Small intestine (tissue), 7 donors: ENCODE measurements around the gene LRRN3. TPM values are rescaled to one million over a fixed set of nuclear protein-coding genes. Genes with fewer than 3 reads are reported as not detected.

Experiments used
- DNase-seq, 2 donors: peaks; one replicate each; pipeline versions ENCODE4 v3.0.0 to v3.0.0-alpha.2; 2013
- FAIRE-seq: peaks from 2 replicates; lab custom pipeline; 2012; peaks lifted over from hg19 to GRCh38; lab: Jason Lieb, UNC
- H3K27ac ChIP-seq, 3 donors: one replicate each; pipeline ENCODE4 v1.5.1; 2013; ENCODE audit warnings: low read length in 2 of 3, mild to moderate bottlenecking in 2 of 3, control low read depth in 1 of 3, inconsistent platforms in 1 of 3, low read depth in 1 of 3, moderate library complexity in 1 of 3
- H3K27me3 ChIP-seq, 3 donors: one replicate each; pipeline ENCODE4 v1.6.1; 2013; ENCODE audit warnings: low read length in 3 of 3, inconsistent platforms in 1 of 3; ENCODE audit not compliant: control insufficient read depth in 3 of 3, insufficient read depth in 3 of 3
- H3K36me3 ChIP-seq, 3 donors: one replicate each; pipeline ENCODE4 v1.6.1; 2013; ENCODE audit warnings: low read length in 3 of 3, inconsistent platforms in 1 of 3, low read depth in 1 of 3, mild to moderate bottlenecking in 1 of 3, moderate library complexity in 1 of 3; ENCODE audit not compliant: control insufficient read depth in 3 of 3, insufficient read depth in 2 of 3
- H3K4me1 ChIP-seq, 3 donors: one replicate each; pipeline ENCODE4 v1.6.1; 2013; ENCODE audit warnings: low read length in 2 of 3, inconsistent platforms in 1 of 3, low read depth in 1 of 3, mild to moderate bottlenecking in 1 of 3, moderate library complexity in 1 of 3; ENCODE audit not compliant: control insufficient read depth in 3 of 3, insufficient read depth in 2 of 3
- H3K4me3 ChIP-seq, 3 donors: one replicate each; pipeline ENCODE4 v1.5.1; 2013; ENCODE audit warnings: low read length in 3 of 3, control low read depth in 1 of 3, inconsistent platforms in 1 of 3, low read depth in 1 of 3, mild to moderate bottlenecking in 1 of 3, moderate library complexity in 1 of 3
- H3K9me3 ChIP-seq, 2 donors: one replicate each; pipeline ENCODE4 v1.6.1; 2013; ENCODE audit warnings: low read depth in 1 of 2, low read length in 1 of 2; ENCODE audit not compliant: control insufficient read depth in 2 of 2, insufficient read depth in 1 of 2
- WGBS, 3 donors: extraction: QIAGEN DNeasy Blood & Tissue Kit; methylation state at CpG; one replicate each; pipeline ENCODE4 v1.1.7; 2013; 5-methylcytosine and 5-hydroxymethylcytosine counted together
- polyA plus RNA-seq, 4 donors: library from polyadenylated mRNA; stranded (reverse) in 3 of 4; unstranded in 1 of 4; fragments of 200-250 nt in 3 of 4; fragments of 120-200 nt in 1 of 4; gene quantifications; one replicate each; pipeline versions ENCODE4 v1.2.1 to v1.2.3, GENCODE V29; 2013
- donor health status: healthy with polysubstance abuse.
- donor health status: control.
- donor health status: control.
- donor health status: Bipolar disorder and iron deficiency.
- donor health status: healthy.

Gene LRRN3
- polyA plus RNA-seq, 4 donors, result 0.27 to 2.0 (median 0.72) TPM; not detected in 1

DNA sequence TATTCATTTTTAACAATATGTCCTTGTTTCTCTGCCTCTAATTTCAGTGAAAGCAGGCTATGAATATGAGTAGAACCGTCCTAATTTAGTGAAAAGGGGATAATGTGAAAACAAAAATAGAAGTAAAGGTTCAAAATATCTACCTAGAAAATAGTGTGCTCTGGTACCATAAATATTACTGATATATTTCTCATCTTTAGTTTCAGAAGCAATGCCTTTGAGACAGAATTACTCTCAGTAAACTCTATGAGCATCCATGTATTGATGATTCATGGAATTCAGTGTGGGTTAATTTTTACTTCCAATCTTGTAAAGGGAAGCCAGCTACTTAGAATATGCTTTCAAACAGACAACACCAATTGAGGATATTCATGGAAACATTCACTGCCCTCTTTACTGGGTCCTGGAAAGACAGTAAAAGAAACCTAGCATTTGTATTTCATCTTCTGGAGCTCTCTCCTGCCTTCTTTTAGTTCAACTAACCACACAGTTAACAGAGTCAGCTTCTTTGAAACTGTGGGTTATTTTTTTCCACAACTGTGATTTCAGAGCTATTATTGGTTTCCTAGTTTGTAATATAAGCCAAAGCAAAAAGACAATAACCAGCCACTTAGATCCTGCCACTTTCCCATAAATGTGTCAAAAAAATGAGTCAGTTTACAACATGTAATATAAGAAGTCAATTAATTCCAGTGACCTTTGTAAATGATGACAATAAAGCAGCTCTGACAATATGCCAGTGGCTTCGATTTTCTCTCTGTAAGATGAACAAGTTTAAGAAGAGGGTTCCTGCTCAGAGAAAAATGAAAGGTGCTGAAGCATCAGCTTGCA, 1.7 kb downstream of the LRRN3 start:
- peak overlapping the region in 1 of 3 donors; percentile 39 for H3K27ac ChIP-seq
- FAIRE-seq (no peak), DNase-seq (peak; percentile 44 to 61)
- no peaks in the 10 kb centered on the region for H3K9me3 ChIP-seq
- peaks cover 0 to 7% (median 1%) of the 10 kb centered on the region in 3 donors for H3K4me1 ChIP-seq
- 37 to 47% (median 46%) methylated on average over 2 of the region's 2 CpGs for WGBS, 3 donors
- H3K36me3 ChIP-seq, result no peaks in the 10 kb centered on the region
- peak overlapping the region in 1 of 3 donors; percentile 20 for H3K4me3 ChIP-seq
- H3K27me3 ChIP-seq, result no peaks in the 10 kb centered on the region

DNA sequence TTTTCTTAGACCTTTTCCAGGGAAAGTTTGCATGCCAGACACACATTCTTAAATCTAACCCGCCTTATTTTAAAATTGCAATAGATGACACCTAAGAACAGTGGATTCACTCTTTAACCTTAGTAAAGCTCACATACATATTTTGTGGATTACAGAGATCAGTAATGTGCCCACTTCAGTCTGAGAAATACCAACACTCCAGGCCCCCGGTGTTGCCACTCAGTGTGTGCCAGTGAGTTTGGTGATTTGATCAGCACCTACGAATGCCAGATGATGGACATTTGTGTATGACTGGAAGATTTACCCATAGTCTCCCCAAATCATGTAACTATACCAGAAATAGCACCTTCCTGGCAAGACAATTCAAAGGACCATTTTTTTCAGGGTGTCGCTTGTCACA, 2.6 kb downstream of the LRRN3 start:
- Histone ChIP-seq H3K36me3 (no peaks in the 10 kb centered on the region), H3K27me3 (no peaks in the 10 kb centered on the region), H3K27ac (no peak overlapping the region), H3K4me3 (no peak overlapping the region), H3K4me1 (peaks cover 0 to 7% (median 1%) of the 10 kb centered on the region in 3 donors), H3K9me3 (no peaks in the 10 kb centered on the region)
- DNase-seq (no peak), FAIRE-seq (no peak)
- 71 to 89% (median 84%) methylated on average over 4 of the region's 4 CpGs for WGBS, 3 donors

DNA sequence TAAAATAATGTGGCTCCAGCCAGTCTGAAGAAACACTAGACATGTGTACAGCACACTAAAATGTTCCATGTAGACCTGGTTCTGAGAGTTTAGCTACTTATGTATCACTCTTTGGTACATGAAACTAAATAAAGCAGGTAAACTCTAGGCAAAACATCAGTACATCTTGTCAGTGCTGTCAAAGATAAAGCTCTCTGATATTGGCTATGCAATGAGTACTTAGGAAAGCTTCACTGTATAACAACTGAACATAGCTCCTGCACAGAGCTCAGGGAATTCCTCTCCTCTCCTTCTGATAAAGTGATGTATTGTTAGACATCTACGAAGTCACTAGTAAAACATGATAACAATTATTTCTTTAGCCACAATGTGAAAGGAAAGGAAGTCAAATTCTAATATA, 3.5 kb downstream of the LRRN3 start:
- Histone ChIP-seq H3K4me3 (no peak overlapping the region), H3K27me3 (no peaks in the 10 kb centered on the region), H3K9me3 (no peaks in the 10 kb centered on the region), H3K4me1 (peaks cover 0 to 7% (median 1%) of the 10 kb centered on the region in 3 donors), H3K36me3 (no peaks in the 10 kb centered on the region), H3K27ac (no peak overlapping the region)
- DNase-seq (no peak), FAIRE-seq (no peak)
- WGBS, 3 donors, result 55 to 77% (median 65%) methylated on average over 1 of the region's 1 CpG

DNA sequence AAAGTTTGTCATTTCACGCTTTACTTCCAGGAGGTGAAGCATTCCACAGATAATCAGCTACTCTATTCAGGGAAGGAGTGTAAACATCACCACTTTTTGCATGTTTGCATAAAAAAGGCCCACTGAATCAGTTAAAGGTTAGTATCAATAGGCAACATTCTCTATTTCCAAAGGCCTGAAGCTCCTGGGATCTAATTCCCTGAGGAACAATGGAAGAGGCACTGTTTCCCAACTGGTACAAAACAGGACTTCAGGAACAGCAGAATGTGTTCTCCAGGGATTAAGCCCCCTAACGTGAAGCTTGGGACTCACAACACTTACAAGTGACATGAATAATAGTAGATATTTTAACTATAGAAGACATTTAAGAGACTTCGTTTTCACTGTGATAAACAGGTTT, 6.1 kb downstream of the LRRN3 start:
- Histone ChIP-seq H3K9me3 (no peaks in the 10 kb centered on the region), H3K27me3 (no peaks in the 10 kb centered on the region), H3K4me3 (no peak overlapping the region), H3K27ac (no peak overlapping the region), H3K36me3 (no peaks in the 10 kb centered on the region), H3K4me1 (peaks cover 0 to 7% (median 1%) of the 10 kb centered on the region in 3 donors)
- DNase-seq (no peak), FAIRE-seq (no peak)
- 88 to 89% (median 88%) methylated on average over 3 of the region's 3 CpGs for WGBS, 3 donors

DNA sequence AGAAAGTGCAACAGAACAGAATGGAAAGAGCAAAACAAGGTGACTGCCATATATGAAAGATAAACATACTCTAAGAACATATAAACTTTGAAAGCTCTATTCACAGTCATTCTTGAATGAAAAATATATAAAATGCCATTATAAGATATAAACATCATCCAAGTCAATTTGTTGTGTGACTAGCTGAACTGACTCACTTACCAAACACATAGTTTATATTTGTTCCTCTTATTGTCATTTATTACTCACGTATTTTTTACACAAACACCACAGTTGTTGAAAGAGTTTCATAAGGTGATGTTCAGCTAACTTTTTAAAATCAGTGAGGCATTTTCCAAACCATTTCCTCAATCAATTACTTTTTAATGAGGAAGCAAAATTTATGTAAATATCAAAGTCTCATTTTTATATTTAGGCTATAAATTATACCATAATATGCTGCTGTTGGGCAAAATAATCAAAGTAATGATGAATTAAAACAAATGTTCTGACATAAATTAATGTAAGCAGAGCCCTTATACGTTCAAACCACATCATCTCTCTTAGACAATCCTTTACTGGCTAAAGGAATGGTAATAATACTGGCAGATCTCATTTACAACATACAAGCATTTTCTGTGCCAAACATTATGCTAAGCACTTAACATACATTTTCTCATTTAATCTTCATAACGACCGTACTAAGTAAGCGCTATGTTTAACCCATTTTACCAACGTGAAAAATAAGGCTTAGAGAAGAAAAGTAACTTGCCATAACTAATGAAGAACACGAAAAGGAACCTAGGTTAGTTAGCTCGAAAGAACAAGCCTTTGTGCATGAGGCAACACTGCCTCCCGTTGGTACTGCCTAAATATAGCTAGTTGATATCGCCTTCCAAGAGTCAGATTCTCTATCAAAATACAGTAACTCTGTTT, 7.3 kb downstream of the LRRN3 start:
- no peak for FAIRE-seq
- Histone ChIP-seq H3K27ac (no peak overlapping the region), H3K9me3 (no peaks in the 10 kb centered on the region), H3K27me3 (no peaks in the 10 kb centered on the region), H3K4me3 (no peak overlapping the region), H3K4me1 (no peaks in the 10 kb centered on the region), H3K36me3 (no peaks in the 10 kb centered on the region)
- DNase-seq, result peak; percentile 51 to 52
- 34 to 41% (median 36%) methylated on average over 10 of the region's 10 CpGs for WGBS, 3 donors

DNA sequence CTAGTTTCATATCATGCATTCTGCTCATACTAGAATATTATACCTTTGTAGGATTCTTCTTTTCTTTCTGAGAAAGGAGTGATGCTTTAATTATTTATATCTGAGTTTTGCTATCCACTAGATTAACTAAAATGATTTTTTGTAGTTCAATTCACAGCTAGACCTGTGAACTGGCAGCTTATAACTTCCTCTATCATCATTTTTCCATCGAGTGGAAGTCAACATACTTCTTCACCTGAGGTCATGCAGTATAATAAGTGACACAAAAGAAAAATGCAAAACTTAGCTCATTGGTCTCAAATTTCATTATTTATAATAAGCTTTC, 8.0 kb downstream of the LRRN3 start:
- no peaks in the 10 kb centered on the region for H3K27me3 ChIP-seq
- FAIRE-seq, result no peak
- WGBS, 3 donors, result 22 to 31% (median 24%) methylated on average over 1 of the region's 1 CpG
- no peaks in the 10 kb centered on the region for H3K9me3 ChIP-seq
- no peak overlapping the region for H3K4me3 ChIP-seq
- H3K4me1 ChIP-seq, result no peaks in the 10 kb centered on the region
- no peaks in the 10 kb centered on the region for H3K36me3 ChIP-seq
- H3K27ac ChIP-seq, result no peak overlapping the region
- DNase-seq, result no peak

DNA sequence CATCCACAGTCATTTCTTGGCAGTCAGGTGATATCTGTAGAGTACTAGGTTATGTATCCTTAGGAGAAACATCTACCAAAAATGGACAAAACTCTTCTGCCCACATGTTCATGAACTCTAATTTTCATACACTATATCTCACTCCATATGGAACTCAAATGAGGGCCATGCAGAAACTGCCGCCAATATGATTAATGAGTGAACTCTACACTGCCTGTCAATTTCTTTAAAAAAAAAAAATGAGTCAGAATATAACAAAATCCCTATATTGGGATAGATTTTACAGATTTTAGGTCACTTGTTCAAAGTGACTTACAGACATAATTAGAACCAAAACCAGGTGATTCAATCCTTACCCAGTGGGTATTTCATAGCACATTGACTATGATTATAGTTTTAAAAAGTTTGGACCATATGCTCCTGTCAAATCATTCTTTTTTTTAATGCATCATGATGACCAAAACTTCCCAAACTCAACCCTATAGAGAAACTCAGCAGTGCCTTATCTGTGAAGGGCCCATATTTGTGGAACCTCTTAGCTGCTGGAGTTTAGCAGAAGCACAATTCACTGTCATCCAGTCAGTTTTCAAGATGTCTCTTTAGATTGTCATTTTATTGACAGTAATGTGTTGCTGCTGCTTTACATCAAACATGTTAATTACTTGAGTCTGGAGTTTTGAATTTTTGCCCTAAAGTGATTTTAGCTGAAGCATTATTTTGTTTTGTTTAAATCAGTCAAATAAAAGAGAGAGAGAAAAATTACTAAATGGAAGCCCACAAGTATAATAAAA, 11.1 kb downstream of the LRRN3 start:
- DNase-seq (no peak), FAIRE-seq (no peak)
- Histone ChIP-seq H3K9me3 (no peaks in the 10 kb centered on the region), H3K27ac (no peak overlapping the region), H3K4me1 (no peaks in the 10 kb centered on the region), H3K27me3 (no peaks in the 10 kb centered on the region), H3K36me3 (no peaks in the 10 kb centered on the region), H3K4me3 (no peak overlapping the region)
- WGBS, 3 donors, result 93 to 96% (median 94%) methylated on average over 1 of the region's 1 CpG

DNA sequence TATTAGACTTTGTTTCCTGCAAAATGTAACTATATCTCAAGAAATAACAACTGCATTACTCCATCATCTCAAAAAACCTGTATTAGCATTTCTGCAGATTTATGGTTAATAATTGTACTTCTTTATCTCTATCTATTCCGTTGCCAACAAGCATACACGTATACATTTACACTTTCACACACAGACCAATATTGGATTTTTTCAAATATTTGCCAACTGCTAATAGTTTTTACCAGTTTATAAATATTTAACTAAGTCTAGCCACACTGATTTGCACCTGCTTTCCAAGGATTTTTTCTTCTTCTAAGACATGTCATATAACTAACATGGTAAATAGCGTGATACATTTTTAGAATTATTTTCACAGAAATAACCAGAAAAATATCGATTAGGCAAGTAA, 12.2 kb downstream of the LRRN3 start:
- H3K27me3 ChIP-seq, result no peaks in the 10 kb centered on the region
- no peaks in the 10 kb centered on the region for H3K4me1 ChIP-seq
- H3K9me3 ChIP-seq, result no peaks in the 10 kb centered on the region
- H3K36me3 ChIP-seq, result no peaks in the 10 kb centered on the region
- no peak overlapping the region for H3K4me3 ChIP-seq
- DNase-seq, result no peak
- no peak for FAIRE-seq
- no peak overlapping the region for H3K27ac ChIP-seq
- WGBS, 3 donors, result 64 to 83% (median 75%) methylated on average over 4 of the region's 4 CpGs
